ENCODE data around the gene MCRS1. TPM values are rescaled to one million over a fixed set of nuclear protein-coding genes. Genes with fewer than 3 reads are reported as not detected.

MCRS1 gene
- polyA plus RNA-seq, 3 donors = 50.3 to 88.8 (median 52.3) TPM

DNA sequence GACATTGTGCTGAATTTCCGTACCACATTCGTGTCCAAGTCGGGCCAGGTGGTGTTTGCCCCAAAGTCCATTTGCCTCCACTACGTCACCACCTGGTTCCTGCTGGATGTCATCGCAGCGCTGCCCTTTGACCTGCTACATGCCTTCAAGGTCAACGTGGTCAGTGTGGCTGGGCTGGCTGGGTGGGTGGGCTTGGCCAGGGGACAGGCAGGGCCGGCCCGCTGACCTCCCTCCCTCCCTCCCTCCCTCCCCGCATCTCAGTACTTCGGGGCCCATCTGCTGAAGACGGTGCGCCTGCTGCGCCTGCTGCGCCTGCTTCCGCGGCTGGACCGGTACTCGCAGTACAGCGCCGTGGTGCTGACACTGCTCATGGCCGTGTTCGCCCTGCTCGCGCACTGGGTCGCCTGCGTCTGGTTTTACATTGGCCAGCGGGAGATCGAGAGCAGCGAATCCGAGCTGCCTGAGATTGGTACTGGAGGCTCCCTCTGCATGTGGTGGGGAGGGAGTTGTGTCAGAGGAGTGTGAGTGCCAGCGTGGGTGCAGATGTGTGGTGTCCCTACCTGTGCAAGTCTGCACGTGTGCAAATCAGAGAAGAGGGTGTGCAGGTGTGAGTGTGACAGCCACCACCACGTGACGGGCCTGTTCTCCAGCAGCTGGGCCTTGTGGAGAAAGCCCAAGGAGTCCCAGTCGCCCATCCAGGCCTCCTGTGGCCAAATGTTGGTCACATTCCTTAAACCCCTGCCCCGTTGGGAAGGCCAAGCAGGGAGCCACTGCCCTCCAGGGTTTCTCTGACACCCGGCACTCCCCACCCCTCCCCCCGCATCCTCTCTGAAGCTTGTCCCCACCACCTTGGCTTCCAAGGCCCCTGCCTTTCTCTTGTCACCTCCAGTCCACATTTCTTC lies 23.8 kb downstream of the MCRS1 start:
- H3K4me1 ChIP-seq (ENCODE audit: control insufficient read depth in 1 of 2, insufficient read depth in 2 of 2, low read length in 2 of 2) = peaks cover 17 to 20% of the 10 kb centered on the region in 2 donors
- Mint-ChIP-seq H3K27ac (peak overlapping the region in 1 of 7 donors; percentile 33), H3K27me3 (ENCODE audit: low read depth in 3 of 3) (peaks cover 72 to 94% (median 77%) of the 10 kb centered on the region in 3 donors), H3K4me1 (peaks cover 21% of the 10 kb centered on the region), H3K36me3 (peaks cover 8 to 17% of the 10 kb centered on the region in 2 donors), H3K4me3 (peak overlapping the region in 1 of 2 donors; percentile 6), H3K9me3 (peaks cover 0 to 9% (median 2%) of the 10 kb centered on the region in 7 donors)
- peaks cover 13% of the 10 kb centered on the region for H4K20me1 ChIP-seq (ENCODE audit: insufficient read depth, low read length)
- no peaks in the 10 kb centered on the region for H3K79me2 ChIP-seq (ENCODE audit: insufficient read depth, low read length)
- peaks cover 0 to 5% of the 10 kb centered on the region in 2 donors for H3K9me3 ChIP-seq (replicated peaks in 1 of 2; ENCODE audit: control insufficient read depth in 1 of 2, insufficient read depth in 1 of 2, low read length in 2 of 2)
- no peaks in the 10 kb centered on the region for H3K36me3 ChIP-seq (replicated peaks in 1 of 2; ENCODE audit: control insufficient read depth in 1 of 2, insufficient read depth in 2 of 2, low read length in 2 of 2)
- intact Hi-C loops (cut with micrococcal nuclease) = no loop called here
- 51% methylated on average over 35 of the region's 39 CpGs for WGBS (ENCODE audit: insufficient coverage)
- H3K9ac ChIP-seq (ENCODE audit: insufficient read depth, low read length, poor library complexity, severe bottlenecking) = no peak overlapping the region
- H3K4me3 ChIP-seq (replicated peaks in 1 of 3; ENCODE audit: low read depth in 2 of 3, low read length in 3 of 3) = no peak overlapping the region
- no peak overlapping the region for H2AFZ ChIP-seq (ENCODE audit: insufficient read depth, low read depth, low read length, poor library complexity, severe bottlenecking)
- DNase-seq = no peak
- H3K27me3 ChIP-seq (ENCODE audit: control insufficient read depth in 2 of 2, insufficient read depth in 2 of 2, low read length in 2 of 2) = peaks cover 7 to 79% of the 10 kb centered on the region in 2 donors
- no peak overlapping the region for H3K27ac ChIP-seq (ENCODE audit: low read depth in 1 of 2, low read length in 2 of 2)
- TF ChIP-seq, protein P1, sequence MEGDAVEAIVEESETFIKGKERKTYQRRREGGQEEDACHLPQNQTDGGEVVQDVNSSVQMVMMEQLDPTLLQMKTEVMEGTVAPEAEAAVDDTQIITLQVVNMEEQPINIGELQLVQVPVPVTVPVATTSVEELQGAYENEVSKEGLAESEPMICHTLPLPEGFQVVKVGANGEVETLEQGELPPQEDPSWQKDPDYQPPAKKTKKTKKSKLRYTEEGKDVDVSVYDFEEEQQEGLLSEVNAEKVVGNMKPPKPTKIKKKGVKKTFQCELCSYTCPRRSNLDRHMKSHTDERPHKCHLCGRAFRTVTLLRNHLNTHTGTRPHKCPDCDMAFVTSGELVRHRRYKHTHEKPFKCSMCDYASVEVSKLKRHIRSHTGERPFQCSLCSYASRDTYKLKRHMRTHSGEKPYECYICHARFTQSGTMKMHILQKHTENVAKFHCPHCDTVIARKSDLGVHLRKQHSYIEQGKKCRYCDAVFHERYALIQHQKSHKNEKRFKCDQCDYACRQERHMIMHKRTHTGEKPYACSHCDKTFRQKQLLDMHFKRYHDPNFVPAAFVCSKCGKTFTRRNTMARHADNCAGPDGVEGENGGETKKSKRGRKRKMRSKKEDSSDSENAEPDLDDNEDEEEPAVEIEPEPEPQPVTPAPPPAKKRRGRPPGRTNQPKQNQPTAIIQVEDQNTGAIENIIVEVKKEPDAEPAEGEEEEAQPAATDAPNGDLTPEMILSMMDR (IDR thresholded peaks at IDR 0.05) = no peak
- H3K4me2 ChIP-seq (replicated peaks; ENCODE audit: extremely low read depth, low read length, poor library complexity, severe bottlenecking) = no peak overlapping the region

DNA sequence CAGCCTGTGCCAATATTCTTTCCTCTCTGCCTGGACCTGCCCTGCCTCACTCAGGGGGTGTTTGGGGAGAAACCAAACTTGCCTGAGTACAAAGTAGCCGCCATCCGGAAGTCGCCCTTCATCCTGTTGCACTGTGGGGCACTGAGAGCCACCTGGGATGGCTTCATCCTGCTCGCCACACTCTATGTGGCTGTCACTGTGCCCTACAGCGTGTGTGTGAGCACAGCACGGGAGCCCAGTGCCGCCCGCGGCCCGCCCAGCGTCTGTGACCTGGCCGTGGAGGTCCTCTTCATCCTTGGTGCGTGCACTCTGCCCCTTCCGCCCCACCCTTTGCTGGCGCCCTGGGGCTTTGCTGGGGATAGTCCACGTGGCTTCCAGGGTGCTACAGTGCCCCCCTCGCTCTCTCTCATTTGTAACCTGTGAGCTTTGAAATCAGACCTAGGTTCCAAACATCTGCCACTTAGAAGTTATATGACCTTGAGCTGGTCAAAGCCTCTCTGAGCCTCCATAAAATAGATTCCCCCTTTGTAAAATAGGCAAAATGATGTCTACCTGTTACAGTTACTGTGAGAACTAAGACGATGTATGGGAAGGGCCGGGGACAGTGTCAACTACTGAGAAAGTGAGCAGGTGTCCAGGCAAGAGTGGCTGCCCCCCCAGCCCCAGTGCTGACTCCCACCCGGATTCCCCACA lies 24.6 kb downstream of the MCRS1 start:
- Mint-ChIP-seq H3K4me1 (peaks cover 14% of the 10 kb centered on the region), H3K9me3 (peaks cover 0 to 6% (median 2%) of the 10 kb centered on the region in 7 donors), H3K36me3 (peaks cover 8 to 17% of the 10 kb centered on the region in 2 donors), H3K27ac (peak overlapping the region in 1 of 7 donors; percentile 33), H3K27me3 (ENCODE audit: low read depth in 3 of 3) (peaks cover 65 to 89% (median 69%) of the 10 kb centered on the region in 3 donors), H3K4me3 (no peak overlapping the region)
- peaks cover 13% of the 10 kb centered on the region for H4K20me1 ChIP-seq (ENCODE audit: insufficient read depth, low read length)
- peaks cover 10 to 14% of the 10 kb centered on the region in 2 donors for H3K4me1 ChIP-seq (ENCODE audit: control insufficient read depth in 1 of 2, insufficient read depth in 2 of 2, low read length in 2 of 2)
- H3K27ac ChIP-seq (ENCODE audit: low read depth in 1 of 2, low read length in 2 of 2) = no peak overlapping the region
- no peak overlapping the region for H3K9ac ChIP-seq (ENCODE audit: insufficient read depth, low read length, poor library complexity, severe bottlenecking)
- peaks cover 0 to 5% of the 10 kb centered on the region in 2 donors for H3K9me3 ChIP-seq (replicated peaks in 1 of 2; ENCODE audit: control insufficient read depth in 1 of 2, insufficient read depth in 1 of 2, low read length in 2 of 2)
- peaks cover 3 to 72% of the 10 kb centered on the region in 2 donors for H3K27me3 ChIP-seq (ENCODE audit: control insufficient read depth in 2 of 2, insufficient read depth in 2 of 2, low read length in 2 of 2)
- DNase-seq = no peak
- TF ChIP-seq, protein P1 (IDR thresholded peaks at IDR 0.05) = no peak
- no peak overlapping the region for H3K4me2 ChIP-seq (replicated peaks; ENCODE audit: extremely low read depth, low read length, poor library complexity, severe bottlenecking)
- H3K36me3 ChIP-seq (replicated peaks in 1 of 2; ENCODE audit: control insufficient read depth in 1 of 2, insufficient read depth in 2 of 2, low read length in 2 of 2) = no peaks in the 10 kb centered on the region
- no peak overlapping the region for H2AFZ ChIP-seq (ENCODE audit: insufficient read depth, low read depth, low read length, poor library complexity, severe bottlenecking)
- intact Hi-C loops (cut with micrococcal nuclease) = no loop called here
- 71% methylated on average over 19 of the region's 20 CpGs for WGBS (ENCODE audit: insufficient coverage)
- H3K4me3 ChIP-seq (replicated peaks in 1 of 3; ENCODE audit: low read depth in 2 of 3, low read length in 3 of 3) = no peak overlapping the region
- H3K79me2 ChIP-seq (ENCODE audit: insufficient read depth, low read length) = no peaks in the 10 kb centered on the region
